Progenitor cell of endocrine pancreas (in vitro differentiated cells): Measurements from ENCODE around the gene RAVER1. TPM values are rescaled to one million over a fixed set of nuclear protein-coding genes. Genes with fewer than 3 reads are reported as not detected.

Experiments used
- DNase-seq: peaks from one replicate; pipeline ENCODE4 v3.0.0; 2021; ENCODE audit warnings: low spot score; ENCODE audit not compliant: unreplicated experiment
- H3K27ac Mint-ChIP-seq: 2 replicates; pipeline ENCODE4 v1.8.0; 2021; ENCODE audit warnings: mild to moderate bottlenecking, moderate library complexity, mixed read lengths
- H3K27me3 Mint-ChIP-seq: 2 replicates; pipeline ENCODE4 v1.8.0; 2021; ENCODE audit warnings: mixed read lengths
- H3K36me3 Mint-ChIP-seq: 2 replicates; pipeline ENCODE4 v1.8.0; 2022; ENCODE audit warnings: mixed read lengths; ENCODE audit not compliant: insufficient read depth
- H3K4me1 Mint-ChIP-seq: 2 replicates; pipeline ENCODE4 v1.8.0; 2021; ENCODE audit warnings: low read depth, mixed read lengths
- H3K4me3 Mint-ChIP-seq: 2 replicates; pipeline ENCODE4 v1.8.0; 2021; ENCODE audit warnings: low read depth, mild to moderate bottlenecking, moderate library complexity, mixed read lengths
- H3K9me3 Mint-ChIP-seq: 2 replicates; pipeline ENCODE4 v1.8.0; 2021; ENCODE audit warnings: low read depth, mixed read lengths
- total RNA-seq: library from RNA; stranded (reverse); gene quantifications from 2 replicates; pipeline ENCODE4 v1.2.1, GENCODE V29; 2021
- TF ChIP-seq, protein P1 (sequence below): fragments of 200-600 bp; sonication (generic); IDR thresholded peaks from one replicate; pipeline ENCODE4 v1.5.0; 2021; ENCODE audit warnings: antibody characterized with exemption, mild to moderate bottlenecking; ENCODE audit not compliant: unreplicated experiment

RAVER1 gene
- total RNA-seq, 1 donor from 2014 or later = 53.4 TPM

DNA sequence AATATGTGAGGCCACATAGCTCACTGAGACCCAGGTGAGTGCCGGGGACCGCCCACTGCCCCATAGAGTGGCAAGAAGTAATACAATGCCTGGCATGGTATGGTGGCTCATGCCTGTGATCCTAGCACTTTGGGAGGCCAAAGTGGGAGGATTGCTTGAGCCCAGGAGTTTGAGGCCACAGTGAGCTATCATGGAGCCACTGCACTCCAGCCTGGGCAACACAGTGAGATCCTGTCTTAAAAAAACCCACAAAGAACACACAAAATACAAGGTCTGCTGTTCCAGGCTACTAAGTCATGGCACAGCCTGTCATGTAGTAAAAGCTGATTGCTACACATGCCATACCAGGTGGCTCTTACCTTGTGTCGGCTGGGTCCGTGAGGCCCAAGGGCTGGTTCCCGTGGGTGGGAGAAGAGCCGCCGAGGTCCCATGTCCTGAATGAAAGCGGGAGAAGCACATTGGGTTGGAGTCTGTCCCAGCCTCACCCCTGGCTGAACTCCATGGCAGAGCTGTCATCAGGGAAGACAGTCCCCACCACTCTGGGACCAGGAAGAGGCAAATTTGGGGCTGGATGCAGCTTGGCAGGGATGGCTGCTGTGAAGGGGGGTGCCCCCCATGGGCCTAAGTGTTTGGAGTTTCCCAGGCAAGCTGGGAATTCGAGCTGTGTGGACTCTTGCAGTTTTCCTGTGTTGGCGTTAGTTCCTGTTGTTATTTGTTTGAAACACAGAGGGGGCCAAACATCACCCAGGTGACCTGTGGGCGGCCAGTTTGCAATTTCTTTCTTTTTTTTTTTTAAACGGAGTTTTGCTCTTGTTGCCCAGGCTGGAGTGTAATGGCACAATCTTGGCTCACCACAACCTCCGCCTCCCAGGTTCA, 14.3 kb downstream of the RAVER1 start:
- H3K27me3 Mint-ChIP-seq = no peaks in the 10 kb centered on the region
- no peaks in the 10 kb centered on the region for H3K9me3 Mint-ChIP-seq
- TF ChIP-seq, protein P1, sequence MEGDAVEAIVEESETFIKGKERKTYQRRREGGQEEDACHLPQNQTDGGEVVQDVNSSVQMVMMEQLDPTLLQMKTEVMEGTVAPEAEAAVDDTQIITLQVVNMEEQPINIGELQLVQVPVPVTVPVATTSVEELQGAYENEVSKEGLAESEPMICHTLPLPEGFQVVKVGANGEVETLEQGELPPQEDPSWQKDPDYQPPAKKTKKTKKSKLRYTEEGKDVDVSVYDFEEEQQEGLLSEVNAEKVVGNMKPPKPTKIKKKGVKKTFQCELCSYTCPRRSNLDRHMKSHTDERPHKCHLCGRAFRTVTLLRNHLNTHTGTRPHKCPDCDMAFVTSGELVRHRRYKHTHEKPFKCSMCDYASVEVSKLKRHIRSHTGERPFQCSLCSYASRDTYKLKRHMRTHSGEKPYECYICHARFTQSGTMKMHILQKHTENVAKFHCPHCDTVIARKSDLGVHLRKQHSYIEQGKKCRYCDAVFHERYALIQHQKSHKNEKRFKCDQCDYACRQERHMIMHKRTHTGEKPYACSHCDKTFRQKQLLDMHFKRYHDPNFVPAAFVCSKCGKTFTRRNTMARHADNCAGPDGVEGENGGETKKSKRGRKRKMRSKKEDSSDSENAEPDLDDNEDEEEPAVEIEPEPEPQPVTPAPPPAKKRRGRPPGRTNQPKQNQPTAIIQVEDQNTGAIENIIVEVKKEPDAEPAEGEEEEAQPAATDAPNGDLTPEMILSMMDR = no peak
- peaks cover 14% of the 10 kb centered on the region for H3K36me3 Mint-ChIP-seq
- no peak overlapping the region for H3K27ac Mint-ChIP-seq
- H3K4me3 Mint-ChIP-seq = no peak overlapping the region
- no peak for DNase-seq
- peaks cover 14% of the 10 kb centered on the region for H3K4me1 Mint-ChIP-seq

DNA sequence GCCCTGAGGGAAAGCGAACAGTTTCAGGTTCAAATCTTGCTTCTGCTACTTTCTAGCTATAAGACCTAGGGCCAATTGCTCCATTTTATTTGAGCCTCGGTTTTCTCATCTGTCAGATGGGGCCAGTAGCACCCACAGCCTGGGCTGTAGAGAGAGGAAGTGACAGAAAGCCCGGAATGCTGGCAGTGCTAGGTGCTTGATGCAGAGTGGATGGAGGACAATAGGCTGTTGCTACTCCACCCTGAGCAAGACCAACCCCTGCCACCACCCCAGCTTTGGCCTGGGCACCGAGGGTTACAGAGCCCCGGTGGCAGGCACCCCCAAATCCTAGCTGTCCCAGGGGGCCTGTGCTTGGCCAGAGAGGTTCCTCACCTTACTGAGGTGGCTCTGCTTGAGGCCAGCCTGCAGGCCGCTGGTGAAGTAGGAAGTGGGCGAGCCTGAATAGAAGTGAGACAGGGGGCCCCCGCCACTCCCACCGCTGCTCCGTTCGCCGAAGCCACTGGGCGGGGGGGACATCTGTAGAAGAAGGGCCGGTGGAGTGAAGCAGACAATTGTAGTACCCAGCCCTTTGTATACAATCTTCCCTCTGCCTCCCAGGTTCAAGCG, 15.4 kb downstream of the RAVER1 start:
- H3K36me3 Mint-ChIP-seq = peaks cover 17% of the 10 kb centered on the region
- H3K4me3 Mint-ChIP-seq = no peak overlapping the region
- H3K4me1 Mint-ChIP-seq = peaks cover 14% of the 10 kb centered on the region
- no peaks in the 10 kb centered on the region for H3K27me3 Mint-ChIP-seq
- no peaks in the 10 kb centered on the region for H3K9me3 Mint-ChIP-seq
- DNase-seq = no peak
- TF ChIP-seq, protein P1 = no peak
- H3K27ac Mint-ChIP-seq = no peak overlapping the region

DNA sequence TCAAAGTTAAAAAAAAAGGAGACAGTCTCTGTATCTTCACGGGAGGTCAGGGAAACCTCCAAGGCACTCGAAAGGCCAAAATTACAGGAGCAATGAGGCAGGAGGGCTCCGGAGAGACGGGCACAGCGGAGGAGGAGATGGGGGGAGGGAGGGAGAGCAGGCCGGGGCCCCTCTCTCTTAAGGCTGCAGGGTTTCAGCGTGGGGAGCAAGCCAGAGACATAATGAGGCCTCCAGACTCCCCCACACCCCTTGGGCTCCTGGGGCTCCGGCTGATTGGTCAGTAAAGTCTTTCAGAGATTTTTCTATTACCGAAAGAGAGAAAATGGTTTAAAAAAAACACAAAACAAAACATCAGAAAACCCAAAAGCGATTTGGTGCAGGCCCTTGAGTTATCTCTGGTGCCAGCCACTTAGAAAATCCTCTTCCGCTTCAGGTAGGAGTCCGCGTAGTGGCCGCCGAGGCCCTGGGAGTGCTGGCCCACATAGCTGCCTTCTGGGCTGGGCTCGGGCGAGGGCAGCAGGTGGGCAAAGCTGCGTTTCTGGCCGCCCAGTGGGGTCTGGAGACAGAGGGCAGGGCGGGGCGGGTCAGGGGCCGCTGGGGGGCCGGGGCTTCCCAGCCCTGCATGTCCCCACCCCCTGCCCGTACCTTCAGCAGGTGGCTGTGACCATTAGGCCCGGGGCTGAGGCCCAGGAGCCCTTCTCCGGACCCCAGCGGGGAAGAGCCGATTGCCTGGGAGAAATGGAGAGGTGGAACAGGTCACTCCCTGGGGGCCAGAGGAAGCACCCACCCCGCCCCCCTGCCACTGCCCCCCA, 16.1 kb downstream of the RAVER1 start:
- H3K9me3 Mint-ChIP-seq = no peaks in the 10 kb centered on the region
- no peak overlapping the region for H3K27ac Mint-ChIP-seq
- H3K36me3 Mint-ChIP-seq = peaks cover 17% of the 10 kb centered on the region
- DNase-seq = no peak
- peaks cover 14% of the 10 kb centered on the region for H3K4me1 Mint-ChIP-seq
- no peak overlapping the region for H3K4me3 Mint-ChIP-seq
- H3K27me3 Mint-ChIP-seq = no peaks in the 10 kb centered on the region
- TF ChIP-seq, protein P1 = no peak

DNA sequence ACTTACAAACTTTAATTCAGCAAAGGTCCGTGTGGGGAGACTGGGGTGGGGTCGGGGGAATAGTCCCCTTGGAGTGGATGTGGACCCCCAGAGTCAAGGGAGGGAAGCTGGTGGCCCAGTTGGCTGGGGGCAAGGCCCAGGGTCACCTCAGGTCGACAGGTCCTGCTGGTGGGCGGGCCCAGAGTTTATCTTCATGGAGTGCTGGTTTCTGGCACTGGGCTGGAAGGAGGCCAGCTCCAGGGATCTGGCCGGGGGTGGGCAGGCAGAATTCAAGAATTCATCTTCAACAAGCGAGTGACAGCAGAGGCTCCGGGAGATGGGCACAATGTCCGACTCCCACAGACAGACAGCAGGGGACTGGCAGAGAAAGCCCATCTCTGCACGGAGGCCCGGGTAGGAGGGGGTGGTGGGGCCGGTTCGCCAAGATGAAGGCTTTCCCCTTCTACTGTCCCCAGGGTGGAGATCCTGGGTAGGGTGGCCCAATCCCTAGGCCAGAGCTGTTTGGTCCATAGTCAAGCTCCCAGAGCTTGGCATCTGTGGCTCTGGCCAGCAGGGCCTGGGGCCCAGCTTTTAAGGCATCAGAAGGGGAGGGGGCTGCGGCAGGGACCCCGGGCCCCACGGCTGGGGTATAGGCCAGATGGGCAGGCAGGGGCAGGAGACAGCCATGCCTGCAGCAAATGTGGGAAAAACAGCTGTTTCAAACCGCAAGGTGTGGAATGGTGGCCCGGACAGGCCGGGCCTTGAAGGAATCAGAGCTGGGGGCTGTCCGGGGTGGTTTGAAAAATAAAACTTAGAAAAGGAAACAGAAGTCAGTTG, 16.9 kb downstream of the RAVER1 start:
- TF ChIP-seq, protein P1 = no peak
- no peak for DNase-seq

More for the DNA sequence above, 16.9 kb downstream of the RAVER1 start:
- H3K9me3 Mint-ChIP-seq = no peaks in the 10 kb centered on the region
- peaks cover 14% of the 10 kb centered on the region for H3K4me1 Mint-ChIP-seq
- peak overlapping the region; percentile 96 for H3K4me3 Mint-ChIP-seq
- H3K36me3 Mint-ChIP-seq = peaks cover 13% of the 10 kb centered on the region
- peak overlapping the region; percentile 92 for H3K27ac Mint-ChIP-seq
- H3K27me3 Mint-ChIP-seq = no peaks in the 10 kb centered on the region
